Endothelial cell (in vitro differentiated cells): ENCODE measurements around the gene ATP1B3. TPM values are rescaled to one million over a fixed set of nuclear protein-coding genes. Genes with fewer than 3 reads are reported as not detected.
"Not testable (repeated sequence)": the region's sequence is repeated elsewhere in the genome, so short reads cannot be mapped to it uniquely, and the experiment has no call there.

Source experiments
- DNase-seq: peaks from one replicate; pipeline ENCODE4 v3.0.0; 2021; ENCODE audit warnings: low spot score
- H3K27ac Mint-ChIP-seq: one replicate; pipeline ENCODE4 v1.8.0; 2021; ENCODE audit warnings: mixed read lengths, inconsistent platforms; ENCODE audit not compliant: unreplicated experiment
- H3K27me3 Mint-ChIP-seq: one replicate; pipeline ENCODE4 v1.8.0; 2021; ENCODE audit warnings: mild to moderate bottlenecking, moderate library complexity, mixed read lengths, inconsistent platforms; ENCODE audit not compliant: unreplicated experiment
- H3K36me3 Mint-ChIP-seq: one replicate; pipeline ENCODE4 v1.8.0; 2021; ENCODE audit warnings: mild to moderate bottlenecking, low read depth, mixed read lengths, inconsistent platforms; ENCODE audit not compliant: unreplicated experiment
- H3K4me1 Mint-ChIP-seq: one replicate; pipeline ENCODE4 v1.8.0; 2021; ENCODE audit warnings: mild to moderate bottlenecking, mixed read lengths, inconsistent platforms; ENCODE audit not compliant: unreplicated experiment
- H3K4me3 Mint-ChIP-seq: one replicate; pipeline ENCODE4 v1.8.0; 2021; ENCODE audit warnings: mild to moderate bottlenecking, mixed read lengths, inconsistent platforms; ENCODE audit not compliant: unreplicated experiment
- H3K9me3 Mint-ChIP-seq: one replicate; pipeline ENCODE4 v1.8.0; 2021; ENCODE audit warnings: mixed read lengths, inconsistent platforms; ENCODE audit not compliant: unreplicated experiment
- CTCF ChIP-seq: fragments of 200-600 bp; sonication (generic); IDR thresholded peaks from one replicate; pipeline ENCODE4 v1.5.0; 2021; ENCODE audit warnings: antibody characterized with exemption; ENCODE audit not compliant: unreplicated experiment
- total RNA-seq: library from RNA; stranded (reverse); fragmentation: NEBNext Ultra II Directional; extraction: Animal tissue kit (Norgen Biotek cat#: 25700); gene quantifications from one replicate; pipeline ENCODE4 v1.2.1, GENCODE V29; 2021; ENCODE audit not compliant: unreplicated experiment

ATP1B3 gene
- total RNA-seq, 1 donor from 2014 or later = 273 TPM

GRCh38 chr3:141921316-141921715 is 44.9 kb downstream of the ATP1B3 start:
- Mint-ChIP-seq H3K27ac (no peak overlapping the region), H3K9me3 (no peaks in the 10 kb centered on the region), H3K4me3 (peak overlapping the region; percentile 33), H3K4me1 (no peaks in the 10 kb centered on the region), H3K36me3 (peaks cover 36% of the 10 kb centered on the region), H3K27me3 (peaks cover 1% of the 10 kb centered on the region)
- no peak for DNase-seq
- TF ChIP-seq CTCF = no peak

- DNase-seq, H3K4me1 Mint-ChIP-seq, H3K27me3 Mint-ChIP-seq, H3K9me3 Mint-ChIP-seq: not testable (repeated sequence)
- peak overlapping the region; percentile 8 for H3K27ac Mint-ChIP-seq
- peaks cover 43% of the 10 kb centered on the region for H3K36me3 Mint-ChIP-seq
- peak overlapping the region; percentile 47 for H3K4me3 Mint-ChIP-seq
Observed at GRCh38 chr3:141925677-141926076, 49.2 kb downstream of the ATP1B3 start.

DNA sequence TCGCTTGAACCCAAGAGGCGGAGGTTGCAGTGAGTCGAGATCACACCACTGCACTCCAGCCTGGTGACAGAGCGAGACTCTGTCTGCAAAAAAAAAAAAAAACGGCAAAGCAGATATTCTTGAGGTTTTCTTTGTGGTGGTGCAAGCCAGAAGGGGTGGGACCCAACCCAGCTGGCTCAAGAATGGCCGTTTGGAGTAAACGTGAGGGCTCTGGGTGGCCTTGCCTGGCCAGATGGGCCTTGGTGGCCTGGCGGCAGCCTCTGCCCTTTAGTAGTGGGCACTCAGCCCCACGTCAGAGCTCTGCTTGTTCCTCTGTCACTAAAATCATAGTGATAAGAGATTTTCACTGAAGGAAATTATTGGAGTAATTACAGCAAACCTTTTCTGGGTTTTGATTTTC is 50.5 kb downstream of the ATP1B3 start:
- no peaks in the 10 kb centered on the region for H3K4me1 Mint-ChIP-seq
- DNase-seq = no peak
- no peaks in the 10 kb centered on the region for H3K9me3 Mint-ChIP-seq
- no peak overlapping the region for H3K27ac Mint-ChIP-seq
- H3K4me3 Mint-ChIP-seq = no peak overlapping the region
- H3K27me3 Mint-ChIP-seq = peaks cover 1% of the 10 kb centered on the region
- peaks cover 37% of the 10 kb centered on the region for H3K36me3 Mint-ChIP-seq
- TF ChIP-seq CTCF = no peak

GRCh38 chr3:141928631-141929270 is 52.3 kb downstream of the ATP1B3 start:
- H3K27ac Mint-ChIP-seq = peak overlapping the region; percentile 34
- peaks cover 5% of the 10 kb centered on the region for H3K27me3 Mint-ChIP-seq
- no peaks in the 10 kb centered on the region for H3K4me1 Mint-ChIP-seq
- H3K36me3 Mint-ChIP-seq = peaks cover 26% of the 10 kb centered on the region
- H3K4me3 Mint-ChIP-seq = peak overlapping the region; percentile 40
- H3K9me3 Mint-ChIP-seq = no peaks in the 10 kb centered on the region
- TF ChIP-seq CTCF = no peak
- no peak for DNase-seq

DNA sequence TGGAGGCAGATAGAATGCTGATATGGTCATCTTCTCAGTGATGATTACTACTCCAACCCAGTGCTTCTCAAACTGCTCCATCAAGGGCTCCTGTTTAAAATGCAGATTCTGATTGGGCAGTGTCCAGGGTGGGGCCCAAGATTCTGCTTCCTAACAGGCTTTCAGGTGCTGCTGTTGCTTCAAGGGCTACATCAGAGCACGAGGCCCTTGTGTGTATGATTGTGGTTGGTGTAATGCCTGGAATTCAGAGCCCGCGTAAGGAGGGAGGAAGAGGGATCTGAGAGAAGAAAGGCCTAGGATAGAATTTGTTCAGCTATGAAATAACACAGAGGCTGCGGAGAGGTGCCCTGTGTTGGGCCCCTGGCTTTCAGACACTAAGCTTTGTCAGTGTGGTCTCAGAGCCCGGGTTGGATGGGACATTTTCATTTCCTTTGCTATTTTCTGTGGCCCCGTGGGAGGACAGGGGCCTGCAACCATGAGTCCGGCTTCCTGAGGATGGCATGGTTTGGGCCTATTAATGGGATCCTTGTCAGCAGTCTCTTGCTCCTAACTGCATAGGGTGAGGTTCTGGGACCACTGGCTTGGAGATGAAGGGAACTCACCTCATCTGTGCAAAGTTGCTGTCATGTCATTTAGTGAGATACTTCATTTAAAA is 53.0 kb downstream of the ATP1B3 start:
- Mint-ChIP-seq H3K27me3 (peaks cover 3% of the 10 kb centered on the region), H3K27ac (no peak overlapping the region), H3K4me3 (no peak overlapping the region), H3K9me3 (no peaks in the 10 kb centered on the region), H3K4me1 (no peaks in the 10 kb centered on the region), H3K36me3 (peaks cover 23% of the 10 kb centered on the region)
- no peak for TF ChIP-seq CTCF
- DNase-seq = no peak
